SH-SY5Y (cell line): ENCODE results near the gene TMEM95.

Source experiments
- GATA2 ChIP-seq: IDR thresholded peaks from 2 replicates; pipeline ENCODE4 v1.6.1; 2011; ENCODE audit warnings: mild to moderate bottlenecking, low read depth, low read length
- GATA3 ChIP-seq: IDR thresholded peaks from 2 replicates; pipeline ENCODE4 v1.6.1; 2011; ENCODE audit warnings: low read depth, mild to moderate bottlenecking, low read length, moderate library complexity

Gene TMEM95

GRCh38 chr17:7380855-7381683 lies 26.1 kb downstream of the TMEM95 start, which contains the start of gene TNK1:
TSS of gene TNK1 (plus strand) at chr17:7381089. CDS start at chr17:7382927, 1,838 bp downstream.
- TF ChIP-seq GATA3 (no peak), GATA2 (no peak)

DNA sequence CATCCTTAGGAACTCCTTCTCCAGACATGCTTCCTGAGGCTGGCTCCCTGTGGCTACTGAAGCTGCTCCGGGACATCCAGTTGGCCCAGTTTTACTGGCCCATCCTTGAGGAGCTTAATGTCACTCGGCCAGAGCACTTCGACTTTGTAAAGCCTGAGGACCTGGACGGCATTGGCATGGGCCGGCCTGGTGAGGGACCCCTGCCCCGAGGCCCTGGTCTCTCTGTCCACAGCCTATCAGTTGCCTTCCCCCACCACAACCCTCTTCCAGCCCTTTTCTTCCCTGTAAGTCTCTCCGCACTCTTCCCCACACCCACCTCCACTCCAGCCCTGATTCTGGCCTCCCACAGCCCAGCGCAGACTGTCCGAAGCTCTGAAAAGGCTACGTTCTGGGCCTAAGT lies 27.9 kb downstream of the TMEM95 start:
- TF ChIP-seq GATA2 (no peak), GATA3 (no peak)

DNA sequence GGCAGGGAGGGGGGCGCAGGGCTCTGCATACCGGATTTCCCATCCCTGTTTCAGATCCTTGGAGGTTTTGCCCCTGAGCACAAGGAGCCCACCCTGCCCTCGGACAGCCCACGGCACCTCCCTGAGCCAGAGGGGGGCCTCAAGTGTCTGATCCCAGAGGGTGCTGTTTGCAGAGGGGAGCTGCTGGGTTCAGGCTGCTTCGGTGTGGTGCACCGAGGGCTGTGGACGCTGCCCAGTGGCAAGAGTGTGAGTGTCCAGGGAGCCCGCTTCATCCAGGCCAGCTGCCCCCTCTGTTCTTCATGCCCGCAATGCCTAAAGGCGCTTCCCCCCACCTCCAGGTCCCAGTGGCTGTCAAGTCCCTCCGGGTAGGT lies 28.4 kb downstream of the TMEM95 start:
- TF ChIP-seq GATA2: no peak
- no peak for TF ChIP-seq GATA3

DNA sequence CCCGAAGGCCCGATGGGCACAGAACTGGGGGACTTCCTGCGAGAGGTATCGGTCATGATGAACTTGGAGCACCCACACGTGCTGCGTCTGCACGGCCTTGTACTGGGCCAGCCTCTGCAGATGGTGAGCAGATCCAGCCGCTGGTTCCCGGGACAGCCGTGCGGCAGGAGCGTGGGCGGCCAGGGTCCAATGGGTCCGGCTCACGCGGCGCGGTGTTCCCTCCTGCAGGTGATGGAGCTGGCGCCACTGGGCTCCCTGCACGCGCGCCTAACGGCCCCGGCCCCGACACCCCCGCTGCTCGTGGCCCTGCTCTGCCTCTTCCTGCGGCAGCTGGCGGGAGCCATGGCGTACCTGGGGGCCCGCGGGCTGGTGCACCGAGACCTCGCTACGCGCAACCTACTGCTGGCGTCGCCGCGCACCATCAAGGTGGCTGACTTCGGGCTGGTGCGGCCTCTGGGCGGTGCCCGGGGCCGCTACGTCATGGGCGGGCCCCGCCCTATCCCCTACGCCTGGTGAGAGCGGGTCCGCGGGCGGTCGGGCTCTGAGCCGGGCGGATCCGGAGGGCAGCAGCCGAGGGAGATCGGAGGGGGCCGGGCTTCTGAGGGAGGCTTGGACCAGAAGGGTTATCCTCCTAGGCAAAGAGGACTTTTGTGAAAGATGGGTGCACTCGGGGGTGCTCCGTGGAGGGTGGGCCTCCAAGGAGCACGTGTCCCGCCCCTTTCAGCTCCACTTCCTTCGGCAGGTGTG lies 29.0 kb downstream of the TMEM95 start:
- no peak for TF ChIP-seq GATA3
- no peak for TF ChIP-seq GATA2

GRCh38 chr17:7384489-7385081 lies 29.6 kb downstream of the TMEM95 start:
- TF ChIP-seq GATA2: no peak

DNA sequence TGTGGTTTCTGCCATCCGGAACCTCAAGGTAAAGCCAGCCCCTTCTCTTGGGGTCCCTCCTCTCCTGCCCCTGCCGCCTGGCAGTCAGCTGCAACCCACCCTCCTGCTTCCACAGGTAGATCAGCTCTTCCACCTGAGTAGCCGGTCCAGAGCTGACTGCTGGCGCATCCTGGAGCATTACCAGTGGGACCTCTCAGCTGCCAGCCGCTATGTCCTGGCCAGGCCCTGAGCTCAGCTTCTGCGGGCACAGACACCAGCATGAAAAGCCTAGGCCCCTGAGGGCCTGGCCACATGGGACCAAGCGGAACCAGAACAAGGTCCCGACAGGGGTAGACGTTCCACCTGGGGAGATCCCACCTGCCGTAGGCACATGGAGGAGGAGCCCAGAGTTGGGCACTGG lies 33.9 kb downstream of the TMEM95 start:
- TF ChIP-seq GATA2 (no peak), GATA3 (no peak)

GRCh38 chr17:7389924-7390910 lies 35.3 kb downstream of the TMEM95 start:
- no peak for TF ChIP-seq GATA3
- no peak for TF ChIP-seq GATA2

DNA sequence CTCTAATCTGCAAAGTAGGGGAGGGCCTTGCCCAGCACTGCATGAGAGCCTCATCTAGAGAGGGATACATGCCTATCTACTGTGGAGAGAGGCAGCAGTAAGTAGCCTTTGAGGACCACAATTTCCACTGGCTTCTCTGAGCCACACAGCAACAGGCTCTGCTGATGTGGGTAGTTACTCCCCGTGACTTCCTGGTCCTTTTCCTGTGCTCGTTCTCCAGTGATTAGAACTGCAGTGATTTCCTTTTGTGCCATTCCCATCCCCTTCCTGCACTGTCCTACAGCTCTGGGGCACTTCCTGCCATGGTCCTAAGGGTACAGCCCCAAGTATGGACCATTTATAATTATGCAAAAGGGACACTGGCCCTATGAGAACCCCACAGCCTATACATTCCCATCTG lies 36.4 kb downstream of the TMEM95 start:
- TF ChIP-seq GATA3 (no peak), GATA2 (no peak)

DNA sequence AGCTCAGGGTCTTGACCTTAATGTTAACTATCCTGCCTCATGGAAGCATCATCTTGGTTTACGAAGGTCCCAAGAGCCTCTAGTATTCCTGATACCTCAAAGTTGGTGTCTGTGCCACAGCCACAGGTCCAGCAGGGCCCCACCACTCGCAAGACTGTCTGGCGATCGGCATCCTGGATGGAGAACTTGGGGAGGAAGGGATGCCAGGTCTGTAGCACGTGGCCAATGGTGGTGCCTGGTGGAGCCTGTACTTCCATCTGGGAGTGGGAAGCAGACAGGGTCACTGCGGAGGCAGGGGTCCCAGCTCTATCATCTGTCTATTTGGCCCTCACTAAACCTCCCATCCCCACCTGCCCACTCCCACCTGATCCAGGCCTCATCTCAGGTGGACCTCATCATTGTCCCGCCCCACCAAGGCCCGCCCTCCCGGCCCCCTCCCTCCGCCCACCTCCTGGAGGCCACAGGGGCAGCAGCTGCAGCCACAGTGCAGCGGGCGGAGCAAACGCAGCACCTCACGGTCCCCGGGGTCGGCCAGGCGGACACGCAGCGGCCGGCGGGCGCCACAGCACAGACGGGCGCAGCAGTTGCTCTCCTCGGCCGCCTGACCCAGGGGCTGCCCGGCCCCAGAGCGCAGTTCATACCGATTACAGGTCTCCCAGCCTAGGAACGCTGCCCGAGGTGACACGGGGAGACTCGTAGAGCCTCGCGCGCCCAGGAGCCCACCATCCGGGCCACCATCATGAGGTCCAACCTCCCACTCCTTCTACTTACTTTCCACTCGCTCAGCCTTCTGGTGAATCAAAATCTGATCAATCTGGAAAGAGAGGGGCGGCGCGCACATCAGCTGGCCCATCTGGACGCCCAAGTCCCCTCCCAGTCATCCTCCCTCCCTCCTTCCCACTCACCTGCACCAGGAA lies 38.0 kb downstream of the TMEM95 start:
- TF ChIP-seq GATA3: no peak
- TF ChIP-seq GATA2: no peak

GRCh38 chr17:7393613-7394451 lies 38.9 kb downstream of the TMEM95 start:
- TF ChIP-seq GATA3: no peak
- TF ChIP-seq GATA2: no peak

GRCh38 chr17:7394452-7395191 lies 39.7 kb downstream of the TMEM95 start, which contains the start of gene PLSCR3:
TSS of gene PLSCR3 (minus strand) at chr17:7394525. CDS start at chr17:7394110, 415 bp downstream.
- TF ChIP-seq GATA2: no peak
- TF ChIP-seq GATA3: no peak

DNA sequence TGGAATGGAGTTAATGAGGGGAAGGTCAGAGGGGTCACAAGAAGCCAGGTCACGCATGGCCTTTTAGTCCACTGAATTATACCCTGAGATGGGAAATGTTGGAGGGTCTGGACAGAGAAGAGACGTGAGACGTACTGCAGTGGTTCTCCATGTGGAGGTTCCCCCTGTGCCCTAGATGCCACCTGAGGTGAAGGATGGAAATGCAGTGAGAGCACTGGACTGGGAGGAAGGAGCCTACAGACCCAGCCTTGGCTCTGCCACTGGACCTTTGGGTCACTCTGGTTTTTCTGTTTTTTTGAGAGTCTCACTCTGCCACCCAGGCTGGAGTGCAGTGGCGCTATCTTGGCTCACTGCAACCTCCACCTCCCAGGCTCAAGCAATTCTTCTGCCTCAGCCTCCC lies 41.2 kb downstream of the TMEM95 start:
- TF ChIP-seq GATA2 (no peak), GATA3 (no peak)
